B cell (primary cell): ENCODE data around the gene PPP1R8. TPM values are rescaled to one million over a fixed set of nuclear protein-coding genes. Genes with fewer than 3 reads are reported as not detected.

ENCODE experiments used
- ATAC-seq: fragments of 200-7000 bp; cut with Tn5 transposase; one replicate; pipeline ENCODE4 v1.10.0; 2021; ENCODE audit warnings: low read depth, mild to moderate bottlenecking, moderate number of reproducible peaks, moderate library complexity
- CTCF ChIA-PET: fragments of 350-600 bp; sonication (Branson Sonifier 250); formaldehyde crosslinking; loops from one replicate; lab custom pipeline; 2021; ENCODE audit warnings: antibody characterized with exemption, inconsistent platforms; lab: Charles Lee
- POLR2A ChIA-PET: fragments of 350-600 bp; sonication (Branson Sonifier 250); formaldehyde crosslinking; loops from one replicate; lab custom pipeline; 2021; ENCODE audit warnings: antibody characterized with exemption; lab: Charles Lee
- DNase-seq: peaks from one replicate; pipeline ENCODE4 v3.0.0; 2013
- H2AFZ ChIP-seq: 2 replicates; pipeline ENCODE4 v1.6.1; 2012; ENCODE audit warnings: mild to moderate bottlenecking, low read depth, low read length; ENCODE audit not compliant: insufficient read depth, poor library complexity, severe bottlenecking
- H3K27ac ChIP-seq, 2 donors: 1 replicate in 1 of 2; 2 replicates in 1 of 2; pipeline ENCODE4 v1.5.1; 2012 to 2013; ENCODE audit warnings: low read length in 2 of 2, mild to moderate bottlenecking in 2 of 2, moderate library complexity in 1 of 2
- H3K27me3 ChIP-seq, 4 experiments: fragments of 200-600 bp in 1 of 4; sonication (generic) in 1 of 4; replicated peaks in 1 of 4; 1 replicate in 2 of 4; 2 replicates in 2 of 4; pipeline versions ENCODE4 v1.6.1 to v1.7.0; 2013 to 2016; ENCODE audit warnings: low read length in 3 of 4, mild to moderate bottlenecking in 2 of 4, mixed read lengths in 1 of 4, moderate library complexity in 1 of 4; ENCODE audit not compliant: insufficient read depth in 4 of 4, control insufficient read depth in 3 of 4; ENCODE audit errors: control extremely low read depth in 1 of 4
- H3K36me3 ChIP-seq, 2 experiments: replicated peaks in 1 of 2; 1 replicate in 1 of 2; 2 replicates in 1 of 2; pipeline versions ENCODE4 v1.6.1 to v1.7.1; 2013; ENCODE audit warnings: low read length in 1 of 2; ENCODE audit not compliant: insufficient read depth in 2 of 2, control insufficient read depth in 1 of 2; ENCODE audit errors: control extremely low read depth in 1 of 2, extremely low read depth in 1 of 2
- H3K4me1 ChIP-seq, 2 donors: fragments of 200-600 bp in 1 of 2; sonication (generic) in 1 of 2; 1 replicate in 1 of 2; 2 replicates in 1 of 2; pipeline versions ENCODE4 v1.5.1 to v1.6.1; 2013 to 2017; ENCODE audit warnings: low read length in 2 of 2; ENCODE audit not compliant: control insufficient read depth in 2 of 2, insufficient read depth in 2 of 2
- H3K4me2 ChIP-seq: replicated peaks from 2 replicates; pipeline ENCODE3; 2012; ENCODE audit warnings: mild to moderate bottlenecking, low read depth, low read length; ENCODE audit not compliant: poor library complexity, severe bottlenecking
- H3K4me3 ChIP-seq, 5 experiments: fragments of 200-600 bp in 1 of 5; sonication (generic) in 1 of 5; 1 replicate in 3 of 5; 2 replicates in 2 of 5; pipeline versions ENCODE4 v1.5.1 to v1.7.0; 2011 to 2016; ENCODE audit warnings: low read length in 4 of 5, mild to moderate bottlenecking in 4 of 5, low read depth in 2 of 5, control low read depth in 1 of 5, moderate library complexity in 1 of 5; ENCODE audit not compliant: insufficient read depth in 1 of 5; ENCODE audit errors: control extremely low read depth in 1 of 5, extremely low read depth in 1 of 5
- H3K79me2 ChIP-seq: fragments of 200-600 bp; sonication (generic); one replicate; pipeline ENCODE4 v1.6.0; 2016; ENCODE audit warnings: low read length; ENCODE audit not compliant: control insufficient read depth, insufficient read depth
- H3K9ac ChIP-seq: fragments of 200-600 bp; sonication (generic); 2 replicates; pipeline ENCODE4 v1.6.1; 2017; ENCODE audit warnings: mild to moderate bottlenecking, low read length, moderate library complexity
- H3K9me3 ChIP-seq, 3 donors: one replicate each; pipeline versions ENCODE4 v1.6.1 to v1.7.1; 2013; ENCODE audit warnings: low read length in 2 of 3; ENCODE audit not compliant: control insufficient read depth in 2 of 3, insufficient read depth in 1 of 3; ENCODE audit errors: control extremely low read depth in 1 of 3
- H4K20me1 ChIP-seq: 2 replicates; pipeline ENCODE4 v1.6.0; 2012; ENCODE audit warnings: mild to moderate bottlenecking, low read length; ENCODE audit not compliant: insufficient read depth, control insufficient read depth, poor library complexity, severe bottlenecking
- H3K27ac Mint-ChIP-seq: one replicate; pipeline ENCODE4 v1.8.0; 2021; ENCODE audit warnings: mixed read lengths
- H3K27me3 Mint-ChIP-seq: one replicate; pipeline ENCODE4 v1.8.0; 2021; ENCODE audit warnings: mixed read lengths
- H3K4me1 Mint-ChIP-seq: one replicate; pipeline ENCODE4 v1.8.0; 2021; ENCODE audit warnings: mixed read lengths
- H3K4me3 Mint-ChIP-seq: one replicate; pipeline ENCODE4 v1.8.0; 2021; ENCODE audit warnings: mixed read lengths
- H3K9me3 Mint-ChIP-seq: one replicate; pipeline ENCODE4 v1.8.0; 2022; ENCODE audit warnings: mixed read lengths; ENCODE audit not compliant: insufficient read depth
- EZH2 ChIP-seq: IDR thresholded peaks from 2 replicates; pipeline ENCODE4 v1.6.1; 2012; ENCODE audit warnings: borderline replicate concordance, low read depth, mild to moderate bottlenecking, moderate library complexity, low read length; ENCODE audit not compliant: insufficient read depth, poor library complexity, severe bottlenecking
- WGBS: methylation state at CpG from one replicate; pipeline ENCODE4 v1.1.5; 2013; ENCODE audit warnings: missing lambda C conversion rate; ENCODE audit not compliant: insufficient coverage; 5-methylcytosine and 5-hydroxymethylcytosine counted together
- intact Hi-C: fragments of 100-400 bp; cut with micrococcal nuclease; formaldehyde crosslinking; loops from one replicate; pipeline ENCODE4 v1.10.0; 2022
- polyA plus RNA-seq: library from polyadenylated mRNA; depleted of rRNA; stranded (reverse); fragments of >200 nt; gene quantifications from 2 replicates; pipeline ENCODE4 v1.2.3, GENCODE V29; 2012
- total RNA-seq, 2 donors: library from RNA; stranded (reverse); fragments of 120-200 nt in 1 of 2; gene quantifications; 1 replicate in 1 of 2; 2 replicates in 1 of 2; pipeline versions ENCODE4 v1.2.3 to v1.2.4, GENCODE V29; 2013 to 2022
- TF ChIP-seq, protein P1 (sequence below): fragments of 200-600 bp; IDR thresholded peaks from one replicate; pipeline ENCODE4 v1.8.0; 2022; ENCODE audit warnings: antibody characterized with exemption, mild to moderate bottlenecking

Gene PPP1R8
- total and polyA plus RNA-seq, 2 donors (not counting 1 experiment from before 2014, with no cell fraction given): 23.9 to 45.1 TPM

DNA sequence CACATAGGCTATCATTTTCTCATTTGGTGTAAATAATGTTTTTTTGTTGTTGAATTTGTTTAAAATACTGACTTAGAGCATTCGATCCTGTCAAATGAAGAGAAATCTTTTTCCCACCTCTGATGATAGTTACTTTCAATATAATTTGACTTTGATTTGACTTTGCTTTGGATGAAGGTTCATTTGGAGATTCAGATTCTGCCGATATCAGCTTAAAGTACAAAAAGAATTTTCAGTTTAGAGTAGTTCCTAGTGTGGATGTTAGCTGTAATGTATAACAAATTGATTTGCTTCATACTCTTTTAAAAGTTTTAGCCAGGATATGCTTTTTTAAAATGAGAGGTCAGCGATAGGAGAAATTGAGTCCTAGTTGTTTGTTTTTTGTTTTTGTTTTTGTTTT is 47.6 kb upstream of the PPP1R8 start:
- peaks cover 24% of the 10 kb centered on the region for H3K4me1 Mint-ChIP-seq
- Histone ChIP-seq H4K20me1 (peaks cover 30% of the 10 kb centered on the region), H3K79me2 (peaks cover 78% of the 10 kb centered on the region), H3K27me3 (no peaks in the 10 kb centered on the region), H3K27ac (no peak overlapping the region), H3K9ac (no peak overlapping the region), H2AFZ (no peak overlapping the region), H3K4me3 (no peak overlapping the region), H3K4me1 (no peaks in the 10 kb centered on the region), H3K36me3 (peaks cover 1 to 6% of the 10 kb centered on the region in 2 experiments), H3K4me2 (no peak overlapping the region), H3K9me3 (no peaks in the 10 kb centered on the region)
- intact Hi-C loops: no loop called here
- POLR2A ChIA-PET: interaction anchor here (1.8 kb wide), 1 partner anchor 10 kb away, joined by 4 read pairs; the partner anchor contains the start of gene STX12
- WGBS: 100% methylated on average over 1 of the region's 3 CpGs
- CTCF ChIA-PET: interaction anchor here (0.6 kb wide), 1 partner anchor 1113 kb away, joined by 4 read pairs; no protein-coding TSS in a partner anchor
- no peak overlapping the region for H3K27ac Mint-ChIP-seq
- DNase-seq (no peak), ATAC-seq (no peak)
- no peaks in the 10 kb centered on the region for H3K9me3 Mint-ChIP-seq
- no peaks in the 10 kb centered on the region for H3K27me3 Mint-ChIP-seq
- no peak overlapping the region for H3K4me3 Mint-ChIP-seq
- TF ChIP-seq, protein P1, sequence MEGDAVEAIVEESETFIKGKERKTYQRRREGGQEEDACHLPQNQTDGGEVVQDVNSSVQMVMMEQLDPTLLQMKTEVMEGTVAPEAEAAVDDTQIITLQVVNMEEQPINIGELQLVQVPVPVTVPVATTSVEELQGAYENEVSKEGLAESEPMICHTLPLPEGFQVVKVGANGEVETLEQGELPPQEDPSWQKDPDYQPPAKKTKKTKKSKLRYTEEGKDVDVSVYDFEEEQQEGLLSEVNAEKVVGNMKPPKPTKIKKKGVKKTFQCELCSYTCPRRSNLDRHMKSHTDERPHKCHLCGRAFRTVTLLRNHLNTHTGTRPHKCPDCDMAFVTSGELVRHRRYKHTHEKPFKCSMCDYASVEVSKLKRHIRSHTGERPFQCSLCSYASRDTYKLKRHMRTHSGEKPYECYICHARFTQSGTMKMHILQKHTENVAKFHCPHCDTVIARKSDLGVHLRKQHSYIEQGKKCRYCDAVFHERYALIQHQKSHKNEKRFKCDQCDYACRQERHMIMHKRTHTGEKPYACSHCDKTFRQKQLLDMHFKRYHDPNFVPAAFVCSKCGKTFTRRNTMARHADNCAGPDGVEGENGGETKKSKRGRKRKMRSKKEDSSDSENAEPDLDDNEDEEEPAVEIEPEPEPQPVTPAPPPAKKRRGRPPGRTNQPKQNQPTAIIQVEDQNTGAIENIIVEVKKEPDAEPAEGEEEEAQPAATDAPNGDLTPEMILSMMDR: no peak
- no peak for TF ChIP-seq EZH2

DNA sequence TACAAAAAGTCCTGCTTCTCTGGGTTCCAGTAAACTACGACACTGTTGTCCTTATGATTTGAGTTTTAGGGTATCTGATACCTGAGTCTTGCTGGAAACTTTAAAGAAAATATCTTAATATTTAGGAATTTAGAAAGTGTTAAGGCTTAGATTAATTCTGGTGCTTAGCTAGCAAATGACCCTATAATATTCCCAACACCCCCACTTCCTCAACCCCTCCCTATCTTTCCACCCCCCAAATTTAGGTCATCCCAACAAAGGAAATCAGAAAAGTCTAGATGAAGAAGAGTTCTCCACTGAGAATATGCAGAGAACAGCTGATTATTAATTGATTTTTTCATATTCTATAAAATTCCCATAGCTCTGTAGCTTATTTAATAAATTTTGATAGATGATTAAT is 45.9 kb upstream of the PPP1R8 start:
- ChIA-PET POLR2A (no interaction called here), CTCF (interaction anchor here (0.5 to 1.0 kb wide), 3 partner anchors 14 to 1298 kb away, joined by 3 read pairs; no protein-coding TSS in a partner anchor)
- Histone ChIP-seq H3K79me2 (peaks cover 68% of the 10 kb centered on the region), H3K9ac (no peak overlapping the region), H3K4me1 (no peaks in the 10 kb centered on the region), H3K27ac (no peak overlapping the region), H3K36me3 (peaks cover 6 to 13% of the 10 kb centered on the region in 2 experiments), H3K27me3 (no peaks in the 10 kb centered on the region), H2AFZ (no peak overlapping the region), H3K9me3 (no peaks in the 10 kb centered on the region), H4K20me1 (peaks cover 35% of the 10 kb centered on the region), H3K4me3 (no peak overlapping the region), H3K4me2 (no peak overlapping the region)
- H3K4me3 Mint-ChIP-seq: no peak overlapping the region
- no peak for DNase-seq
- intact Hi-C loops: no loop called here
- TF ChIP-seq, protein P1: no peak
- TF ChIP-seq EZH2: no peak
- H3K9me3 Mint-ChIP-seq: no peaks in the 10 kb centered on the region
- H3K27me3 Mint-ChIP-seq: no peaks in the 10 kb centered on the region
- peaks cover 17% of the 10 kb centered on the region for H3K4me1 Mint-ChIP-seq
- ATAC-seq: no peak
- H3K27ac Mint-ChIP-seq: no peak overlapping the region
- WGBS: 100% methylated on average over 1 of the region's 1 CpG
